HCT116 (cell line): ENCODE data around the gene IFT88. TPM values are rescaled to one million over a fixed set of nuclear protein-coding genes. Genes with fewer than 3 reads are reported as not detected.

Source experiments
- ATAC-seq: fragments of 200-7000 bp; cut with Tn5 transposase; 2 replicates; pipeline ENCODE4 v1.9.1; 2020; ENCODE audit warnings: mild to moderate bottlenecking, moderate library complexity
- BruUV-seq: library from RNA; stranded (reverse); fragments of 400-500 nt; replicated peaks from 2 replicates; lab custom pipeline; 2021; lab: Mats Ljungman, UMichigan
- CTCF ChIA-PET: fragments of 300-600 bp; sonication (Branson Sonifier 250); formaldehyde crosslinking; loops from one replicate; lab custom pipeline; 2021; ENCODE audit warnings: antibody characterized with exemption; lab: Charles Lee
- POLR2A ChIA-PET: fragments of 300-600, 350-600 bp; sonication (Branson Sonifier 250); formaldehyde crosslinking; loops from one replicate; lab custom pipeline; 2021; ENCODE audit warnings: antibody characterized with exemption; lab: Charles Lee
- RAD21 ChIA-PET, 2 experiments: fragments of 300-600 bp; sonication (Branson Sonifier 250); formaldehyde crosslinking; loops; one replicate each; lab custom pipeline; 2023; ENCODE audit warnings: low total read pairs in 2 of 2; ENCODE audit not compliant: uncharacterized antibody in 2 of 2, unreplicated experiment in 2 of 2, low non-redundant PET in 1 of 2; lab: Charles Lee
- DNase-seq: peaks from one replicate; pipeline ENCODE4 v3.0.0-alpha.2; 2010; ENCODE audit warnings: low read depth, low spot score
- H2AFZ ChIP-seq: fragments of 200-600 bp; shearing (Covaris generic), sonication (generic); 2 replicates; pipeline ENCODE4 v1.6.1; 2017; ENCODE audit warnings: low read depth, mixed run types, mixed read lengths, antibody characterized with exemption, low read length; ENCODE audit not compliant: poor library complexity, severe bottlenecking
- H3K27ac ChIP-seq: 2 replicates; pipeline ENCODE4 v1.5.1; 2012; ENCODE audit warnings: low read depth, low read length
- H3K27me3 ChIP-seq: fragments of 200-600 bp; sonication (generic); 2 replicates; pipeline ENCODE4 v1.6.1; 2016; ENCODE audit warnings: mixed run types, low read length, mixed read lengths; ENCODE audit not compliant: insufficient read depth
- H3K36me3 ChIP-seq, 2 experiments: fragments of 200-500 bp in 1 of 2; fragments of 200-600 bp in 1 of 2; sonication (Bioruptor generic) in 1 of 2; sonication (generic) in 1 of 2; 2 replicates each; pipeline versions ENCODE4 v1.5.1 to v1.6.1; 2014 to 2016; ENCODE audit warnings: low read length in 2 of 2, inconsistent platforms in 1 of 2, mixed read lengths in 1 of 2, mixed run types in 1 of 2; ENCODE audit not compliant: insufficient read depth in 2 of 2, control insufficient read depth in 1 of 2
- H3K4me1 ChIP-seq, 2 experiments: fragments of 200-600 bp in 1 of 2; sonication (generic) in 1 of 2; 2 replicates each; pipeline versions ENCODE4 v1.5.1 to v1.6.1; 2012 to 2017; ENCODE audit warnings: low read length in 2 of 2, inconsistent platforms in 1 of 2, mild to moderate bottlenecking in 1 of 2, mixed read lengths in 1 of 2, mixed run types in 1 of 2, moderate library complexity in 1 of 2; ENCODE audit not compliant: insufficient read depth in 2 of 2, control insufficient read depth in 1 of 2
- H3K4me2 ChIP-seq: fragments of 200-600 bp; sonication (generic); 2 replicates; pipeline ENCODE4 v1.6.1; 2017; ENCODE audit warnings: mixed run types, low read length, mixed read lengths
- H3K4me3 ChIP-seq, 2 experiments: fragments of 200-600 bp in 1 of 2; sonication (generic) in 1 of 2; replicated peaks in 1 of 2; 2 replicates each; pipeline ENCODE4 v1.5.1; 2011 to 2016; ENCODE audit warnings: low read length in 2 of 2, control low read depth in 1 of 2, low read depth in 1 of 2, mild to moderate bottlenecking in 1 of 2, mixed read lengths in 1 of 2, mixed run types in 1 of 2
- H3K79me2 ChIP-seq: fragments of 200-600 bp; sonication (generic); 2 replicates; pipeline ENCODE4 v1.6.1; 2017; ENCODE audit warnings: mild to moderate bottlenecking, mixed run types, low read length, moderate library complexity, mixed read lengths; ENCODE audit not compliant: insufficient read depth
- H3K9ac ChIP-seq: fragments of 200-600 bp; sonication (generic); 2 replicates; pipeline ENCODE4 v1.6.1; 2016; ENCODE audit warnings: low read length, mixed read lengths
- H3K9me2 ChIP-seq: fragments of 200-600 bp; sonication (generic), shearing (Covaris generic); 2 replicates; pipeline ENCODE4 v1.6.1; 2017; ENCODE audit warnings: mixed run types, mild to moderate bottlenecking, moderate library complexity; ENCODE audit not compliant: insufficient read depth
- H3K9me3 ChIP-seq, 2 experiments: fragments of 200-500 bp in 1 of 2; fragments of 200-600 bp in 1 of 2; sonication (Bioruptor generic) in 1 of 2; sonication (generic) in 1 of 2; 2 replicates each; pipeline ENCODE4 v1.6.1; 2014 to 2017; ENCODE audit warnings: low read length in 2 of 2, mixed read lengths in 2 of 2, inconsistent platforms in 1 of 2, low read depth in 1 of 2, mild to moderate bottlenecking in 1 of 2, mixed run types in 1 of 2, moderate library complexity in 1 of 2; ENCODE audit not compliant: control insufficient read depth in 1 of 2, insufficient read depth in 1 of 2
- H4K20me1 ChIP-seq: fragments of 200-600 bp; sonication (generic), shearing (Covaris generic); 2 replicates; pipeline ENCODE4 v1.6.1; 2017; ENCODE audit warnings: mixed run types, mild to moderate bottlenecking, moderate library complexity; ENCODE audit not compliant: insufficient read depth
- CTCF ChIP-seq, 3 experiments: fragments of 200-600 bp in 1 of 3; sonication (generic) in 1 of 3; IDR thresholded peaks in 2 of 3; conservative IDR thresholded peaks in 1 of 3; 2 replicates each; pipeline ENCODE4 v1.5.1; 2012 to 2017; ENCODE audit warnings: low read depth in 2 of 3, low read length in 2 of 3, antibody characterized with exemption in 1 of 3, borderline replicate concordance in 1 of 3, control low read depth in 1 of 3, mild to moderate bottlenecking in 1 of 3, mixed read lengths in 1 of 3, mixed run types in 1 of 3, moderate library complexity in 1 of 3; ENCODE audit not compliant: insufficient read depth in 1 of 3
- EGR1 ChIP-seq: IDR thresholded peaks from 2 replicates; pipeline ENCODE4 v1.6.1; 2012; ENCODE audit warnings: low read depth
- FOSL1 ChIP-seq: IDR thresholded peaks from 2 replicates; pipeline ENCODE4 v1.6.1; 2012; ENCODE audit warnings: low read depth
- JUND ChIP-seq: IDR thresholded peaks from 2 replicates; pipeline ENCODE4 v1.6.1; 2012
- SRF ChIP-seq: IDR thresholded peaks from 2 replicates; pipeline ENCODE4 v1.6.1; 2012; ENCODE audit warnings: low read depth
- YY1 ChIP-seq: IDR thresholded peaks from 2 replicates; pipeline ENCODE4 v1.6.1; 2011; ENCODE audit warnings: low read length, low read depth, moderate library complexity, mild to moderate bottlenecking; ENCODE audit not compliant: insufficient replicate concordance; ENCODE audit errors: extremely low read depth
- intact Hi-C: fragments of 100-400 bp; cut with micrococcal nuclease; formaldehyde crosslinking; loops from 2 replicates; pipeline ENCODE4 v1.10.0; 2022
- total RNA-seq: library from RNA; stranded (reverse); gene quantifications from one replicate; pipeline ENCODE4 v1.2.1, GENCODE V29; 2021; ENCODE audit not compliant: unreplicated experiment

The IFT88 gene
- total RNA-seq, 1 experiment from 2014 or later, result 13.1 TPM

- H2AFZ ChIP-seq, result no peak overlapping the region
- no peak overlapping the region for H3K27ac ChIP-seq
- ChIA-PET POLR2A (no interaction called here), CTCF (no interaction called here), RAD21 (no interaction called here)
- H3K27me3 ChIP-seq, result no peaks in the 10 kb centered on the region
- H3K4me3 ChIP-seq, result no peak overlapping the region
- no peaks in the 10 kb centered on the region for H3K4me1 ChIP-seq
- BruUV-seq, result no TSS peak
- no peak for ATAC-seq
- no peaks in the 10 kb centered on the region for H4K20me1 ChIP-seq
- no peak for DNase-seq
- intact Hi-C loops, result no loop called here
- H3K4me2 ChIP-seq, result no peak overlapping the region
- no peak overlapping the region for H3K9ac ChIP-seq
- no peaks in the 10 kb centered on the region for H3K79me2 ChIP-seq
- H3K36me3 ChIP-seq, result peaks cover 0 to 9% of the 10 kb centered on the region in 2 experiments; a peak in 1 of 4 replicates
- H3K9me2 ChIP-seq, result no peaks in the 10 kb centered on the region
- TF ChIP-seq JUND (no peak), SRF (no peak), CTCF (IDR thresholded peaks at IDR 0.05 in 2 of 3, conservative IDR thresholded peaks at IDR 0.05 in 1 of 3; ENCODE audit: borderline replicate concordance in 1 of 3, insufficient read depth in 1 of 3, low read depth in 2 of 3, low read length in 2 of 3) (no peak), YY1 (no peak), FOSL1 (no peak)
- TF ChIP-seq, all 23 proteins: peak for 0
- peaks cover 5 to 14% of the 10 kb centered on the region in 2 experiments; a peak in 3 of 4 replicates for H3K9me3 ChIP-seq
Measured at GRCh38 chr13:20579191-20579590, 12.2 kb downstream of the IFT88 start.

GRCh38 chr13:20580257-20580656, 13.3 kb downstream of the IFT88 start:
- Histone ChIP-seq H2AFZ (no peak overlapping the region), H4K20me1 (no peaks in the 10 kb centered on the region), H3K9me3 (peaks cover 5 to 21% of the 10 kb centered on the region in 2 experiments; a peak in 3 of 4 replicates), H3K27me3 (no peaks in the 10 kb centered on the region), H3K36me3 (peaks cover 9% of the 10 kb centered on the region in 2 experiments; a peak in 2 of 4 replicates), H3K9ac (no peak overlapping the region), H3K4me1 (no peaks in the 10 kb centered on the region), H3K9me2 (no peaks in the 10 kb centered on the region), H3K4me2 (no peak overlapping the region), H3K4me3 (no peak overlapping the region), H3K27ac (no peak overlapping the region), H3K79me2 (no peaks in the 10 kb centered on the region)
- RAD21 ChIA-PET, result no interaction called here
- intact Hi-C loops, result no loop called here
- DNase-seq (no peak), ATAC-seq (no peak)
- BruUV-seq, result no TSS peak
- no peak for TF ChIP-seq EGR1
- CTCF ChIA-PET, result no interaction called here
- POLR2A ChIA-PET, result no interaction called here
